TTC549 (cell line): Measurements from ENCODE around the gene CDK16.

Source experiments
- FAIRE-seq: peaks from 2 replicates; lab custom pipeline; 2012; peaks lifted over from hg19 to GRCh38; lab: Jason Lieb, UNC

Gene CDK16

DNA sequence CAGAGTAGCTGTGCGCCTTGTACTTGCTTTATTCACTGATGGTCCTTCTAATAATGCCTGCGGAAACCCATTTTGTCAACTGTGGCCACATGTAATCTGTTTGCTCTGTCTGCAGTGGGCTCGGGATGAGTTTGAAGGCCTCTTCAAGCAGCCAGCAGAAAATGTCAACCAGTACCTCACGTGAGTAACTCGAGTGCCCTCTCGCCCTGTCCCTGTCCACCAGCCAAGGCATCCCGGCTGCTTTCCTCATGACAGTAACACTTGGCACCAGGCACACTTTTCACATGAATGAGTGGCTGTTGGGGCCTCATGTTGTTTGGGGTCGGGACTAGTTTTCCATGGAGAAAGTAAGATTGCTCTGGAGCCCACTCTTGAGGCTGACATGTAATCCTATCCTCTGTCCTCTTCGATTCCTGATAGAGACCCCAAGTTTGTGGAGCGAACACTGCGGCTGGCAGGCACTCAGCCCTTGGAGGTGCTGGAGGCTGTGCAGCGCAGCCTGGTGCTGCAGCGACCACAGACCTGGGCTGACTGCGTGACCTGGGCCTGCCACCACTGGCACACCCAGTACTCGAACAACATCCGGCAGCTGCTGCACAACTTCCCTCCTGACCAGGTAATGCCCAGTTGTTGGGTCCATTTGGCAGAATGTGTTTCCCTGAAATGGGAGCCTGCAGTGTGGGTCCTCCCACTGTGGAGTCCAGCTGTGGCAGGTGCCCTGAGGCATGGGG is 8.8 kb upstream of the CDK16 start:
- FAIRE-seq, result no peak

DNA sequence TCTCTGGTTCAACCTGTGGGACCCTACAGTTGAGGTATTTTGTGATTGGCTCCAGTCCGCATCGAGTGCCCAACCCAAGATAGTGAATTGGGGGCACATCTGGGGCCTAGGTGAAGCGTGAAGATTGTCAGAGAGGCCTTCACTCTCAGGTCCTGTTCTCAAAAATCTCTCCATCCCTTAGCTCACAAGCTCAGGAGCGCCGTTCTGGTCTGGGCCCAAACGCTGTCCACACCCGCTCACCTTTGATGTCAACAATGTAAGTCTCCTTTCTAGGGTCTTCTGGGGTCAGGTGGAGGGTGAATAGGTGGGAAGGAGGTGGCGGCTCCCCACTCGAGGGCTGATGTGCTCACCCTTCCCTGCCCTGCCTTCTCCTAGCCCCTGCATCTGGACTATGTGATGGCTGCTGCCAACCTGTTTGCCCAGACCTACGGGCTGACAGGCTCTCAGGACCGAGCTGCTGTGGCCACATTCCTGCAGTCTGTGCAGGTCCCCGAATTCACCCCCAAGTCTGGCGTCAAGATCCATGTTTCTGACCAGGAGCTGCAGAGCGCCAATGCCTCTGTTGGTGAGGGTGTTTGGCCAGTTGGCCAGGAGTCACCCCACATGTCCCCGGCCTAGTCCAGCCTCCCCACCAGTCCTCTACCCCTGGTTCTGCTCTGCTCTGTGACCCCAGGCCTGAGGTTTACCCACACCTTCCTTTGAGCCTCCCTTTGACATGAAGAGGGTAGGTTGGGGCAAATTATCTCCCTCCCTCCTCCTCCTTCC is 7.6 kb upstream of the CDK16 start:
- no peak for FAIRE-seq

DNA sequence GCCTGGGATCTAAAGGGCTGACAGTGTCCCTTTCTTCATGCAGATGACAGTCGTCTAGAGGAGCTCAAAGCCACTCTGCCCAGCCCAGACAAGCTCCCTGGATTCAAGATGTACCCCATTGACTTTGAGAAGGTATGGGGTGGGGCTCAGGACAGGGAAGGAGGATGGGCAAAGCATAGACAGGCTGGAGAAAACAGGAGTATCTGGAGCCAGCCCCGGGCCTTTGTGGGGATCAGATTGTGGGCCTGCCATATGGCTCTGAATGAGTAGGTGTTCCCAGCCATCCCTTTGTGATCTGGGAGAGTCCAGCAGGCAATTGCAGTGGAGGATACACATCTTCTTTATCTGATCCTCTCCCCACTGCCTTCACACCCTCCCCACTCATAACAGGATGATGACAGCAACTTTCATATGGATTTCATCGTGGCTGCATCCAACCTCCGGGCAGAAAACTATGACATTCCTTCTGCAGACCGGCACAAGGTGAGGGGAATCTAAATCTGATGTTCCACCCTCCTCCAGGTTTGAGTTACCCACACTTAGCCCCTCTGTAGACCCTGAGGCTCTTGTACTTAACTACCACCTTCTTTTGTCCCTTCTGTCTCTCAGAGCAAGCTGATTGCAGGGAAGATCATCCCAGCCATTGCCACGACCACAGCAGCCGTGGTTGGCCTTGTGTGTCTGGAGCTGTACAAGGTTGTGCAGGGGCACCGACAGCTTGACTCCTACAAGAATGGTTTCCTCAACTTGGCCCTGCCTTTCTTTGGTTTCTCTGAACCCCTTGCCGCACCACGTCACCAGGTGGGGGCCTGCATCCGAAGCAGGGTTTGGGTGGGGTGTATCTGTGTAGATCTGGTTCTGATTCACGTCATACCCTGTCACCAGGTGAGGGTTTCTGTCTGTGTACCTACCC is 5.8 kb upstream of the CDK16 start:
- no peak for FAIRE-seq

DNA sequence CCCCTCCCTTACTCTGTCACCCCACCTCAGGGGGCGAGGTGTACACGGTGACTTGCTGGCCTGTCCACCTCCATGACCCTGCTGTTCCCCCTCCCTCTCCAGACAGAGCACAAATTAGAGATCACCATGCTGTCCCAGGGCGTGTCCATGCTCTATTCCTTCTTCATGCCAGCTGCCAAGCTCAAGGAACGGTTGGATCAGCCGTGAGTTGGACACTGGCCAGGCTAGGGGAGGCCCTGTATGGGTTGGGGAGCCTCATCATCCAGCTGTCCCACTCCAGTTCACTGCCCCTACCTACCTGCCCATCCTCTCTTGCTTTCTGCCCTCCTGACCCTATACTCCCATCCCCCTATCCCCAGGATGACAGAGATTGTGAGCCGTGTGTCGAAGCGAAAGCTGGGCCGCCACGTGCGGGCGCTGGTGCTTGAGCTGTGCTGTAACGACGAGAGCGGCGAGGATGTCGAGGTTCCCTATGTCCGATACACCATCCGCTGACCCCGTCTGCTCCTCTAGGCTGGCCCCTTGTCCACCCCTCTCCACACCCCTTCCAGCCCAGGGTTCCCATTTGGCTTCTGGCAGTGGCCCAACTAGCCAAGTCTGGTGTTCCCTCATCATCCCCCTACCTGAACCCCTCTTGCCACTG is 3.9 kb upstream of the CDK16 start:
- no peak for FAIRE-seq

DNA sequence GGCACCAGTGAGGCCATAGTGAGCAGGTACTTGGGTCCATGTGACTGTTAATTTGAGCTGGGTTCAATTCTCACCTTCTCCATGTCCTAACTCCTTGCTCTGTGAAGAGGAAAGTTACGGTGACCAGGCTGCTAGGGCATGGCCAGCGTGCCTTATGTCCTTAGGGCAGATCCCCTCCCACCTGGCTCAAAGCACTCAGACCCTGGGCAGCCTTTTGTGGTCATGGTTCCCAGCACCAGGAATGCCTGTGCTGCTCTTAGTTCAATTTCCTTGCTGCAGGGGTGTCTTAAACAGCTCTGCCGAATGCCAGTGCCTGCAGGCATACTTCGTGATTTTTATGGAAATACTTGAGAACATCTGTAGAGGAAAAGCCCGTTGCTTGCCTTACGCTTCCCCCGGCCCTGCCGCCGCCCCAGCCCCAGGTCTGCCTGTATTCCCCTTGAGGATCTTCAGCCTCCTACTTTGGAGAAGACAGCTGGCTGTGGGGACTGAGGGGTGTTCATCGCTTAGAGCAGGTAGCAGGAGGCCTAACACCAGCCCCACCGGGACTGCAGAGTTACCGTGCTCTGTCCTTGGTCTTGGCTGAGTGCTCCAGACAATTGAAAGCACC is 3.1 kb upstream of the CDK16 start:
- no peak for FAIRE-seq

DNA sequence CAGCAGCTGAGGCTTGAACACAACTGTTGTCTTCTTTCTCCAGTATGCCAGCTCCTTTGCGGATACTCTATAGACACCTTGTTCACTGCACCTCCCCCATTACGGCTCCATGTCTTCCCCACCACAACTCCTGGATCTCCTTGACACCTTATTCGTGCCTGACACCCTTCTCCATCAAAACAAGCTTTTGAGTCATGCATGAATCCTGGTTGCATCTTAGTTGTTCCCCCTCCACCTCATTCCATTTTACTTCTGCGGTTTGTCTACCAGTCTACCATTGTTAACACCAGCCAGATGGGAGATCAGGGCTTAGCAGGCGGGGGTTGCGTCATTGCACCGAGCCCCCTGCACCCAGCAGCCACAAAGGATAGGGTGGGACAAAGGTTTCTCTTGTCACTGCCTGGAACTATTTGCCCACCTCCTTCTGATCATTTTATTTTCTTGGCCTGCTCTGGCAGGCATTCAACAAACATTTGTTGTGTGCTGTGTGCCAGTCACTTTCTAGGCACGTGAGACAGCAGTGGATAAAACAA is 2.0 kb upstream of the CDK16 start:
- FAIRE-seq, result no peak

DNA sequence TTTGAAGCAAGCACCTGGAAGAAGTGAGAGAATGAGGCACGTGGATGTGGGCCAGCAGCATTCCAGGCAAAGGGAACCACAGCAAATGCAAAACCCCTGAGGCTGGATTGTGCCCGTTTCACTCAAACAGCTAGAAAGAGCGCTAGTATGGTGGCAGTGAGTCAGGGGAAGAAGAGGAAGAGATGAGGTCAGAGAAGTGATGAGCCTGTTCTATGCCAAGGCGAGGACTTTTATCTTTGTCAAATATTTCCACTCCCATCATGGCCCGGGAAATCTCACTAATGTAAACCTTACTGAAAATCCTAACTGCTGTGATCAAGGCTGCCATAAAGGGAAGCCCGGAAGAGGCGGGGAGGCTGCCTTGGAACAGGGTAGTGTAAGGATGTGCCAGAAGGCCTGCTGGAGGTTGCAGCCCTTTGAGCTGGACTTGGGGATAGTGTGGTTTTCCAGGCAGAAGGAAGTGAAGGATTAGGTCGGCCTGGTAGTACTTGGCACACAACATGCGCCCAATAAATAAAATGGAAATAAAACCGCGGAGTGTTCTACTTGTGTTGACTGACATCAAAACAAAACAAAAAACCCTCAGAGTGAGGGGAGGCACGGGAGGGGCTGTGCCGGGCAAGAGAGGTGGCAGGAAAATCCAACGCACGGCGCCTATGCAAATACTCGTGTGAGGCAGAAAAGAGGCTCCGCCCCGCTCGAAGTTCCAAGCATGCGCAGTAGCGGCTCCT is 1.2 kb upstream of the CDK16 start:
- no peak for FAIRE-seq

DNA sequence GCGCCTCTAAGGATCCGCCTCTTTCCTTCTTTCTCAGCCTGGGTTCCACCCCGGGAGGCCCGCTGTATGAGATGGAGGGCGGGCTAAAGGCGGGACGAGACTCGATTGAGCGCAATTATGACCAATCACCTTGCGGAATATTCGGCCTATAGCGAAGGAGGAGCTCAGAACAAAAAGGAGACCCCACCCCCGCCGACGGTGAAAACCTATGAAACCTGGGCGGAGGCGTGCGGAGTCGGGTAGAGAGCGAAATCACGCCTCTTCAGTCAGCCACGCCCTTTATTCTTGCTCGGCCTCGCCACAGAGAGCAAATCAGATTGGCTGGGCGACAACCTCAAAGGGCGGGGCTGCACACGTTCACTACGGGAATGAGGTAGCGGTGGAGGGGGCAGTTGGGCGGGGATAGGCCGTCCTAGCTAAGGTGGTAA is 615 bp upstream of the CDK16 start:
- FAIRE-seq, result peak; percentile 99

DNA sequence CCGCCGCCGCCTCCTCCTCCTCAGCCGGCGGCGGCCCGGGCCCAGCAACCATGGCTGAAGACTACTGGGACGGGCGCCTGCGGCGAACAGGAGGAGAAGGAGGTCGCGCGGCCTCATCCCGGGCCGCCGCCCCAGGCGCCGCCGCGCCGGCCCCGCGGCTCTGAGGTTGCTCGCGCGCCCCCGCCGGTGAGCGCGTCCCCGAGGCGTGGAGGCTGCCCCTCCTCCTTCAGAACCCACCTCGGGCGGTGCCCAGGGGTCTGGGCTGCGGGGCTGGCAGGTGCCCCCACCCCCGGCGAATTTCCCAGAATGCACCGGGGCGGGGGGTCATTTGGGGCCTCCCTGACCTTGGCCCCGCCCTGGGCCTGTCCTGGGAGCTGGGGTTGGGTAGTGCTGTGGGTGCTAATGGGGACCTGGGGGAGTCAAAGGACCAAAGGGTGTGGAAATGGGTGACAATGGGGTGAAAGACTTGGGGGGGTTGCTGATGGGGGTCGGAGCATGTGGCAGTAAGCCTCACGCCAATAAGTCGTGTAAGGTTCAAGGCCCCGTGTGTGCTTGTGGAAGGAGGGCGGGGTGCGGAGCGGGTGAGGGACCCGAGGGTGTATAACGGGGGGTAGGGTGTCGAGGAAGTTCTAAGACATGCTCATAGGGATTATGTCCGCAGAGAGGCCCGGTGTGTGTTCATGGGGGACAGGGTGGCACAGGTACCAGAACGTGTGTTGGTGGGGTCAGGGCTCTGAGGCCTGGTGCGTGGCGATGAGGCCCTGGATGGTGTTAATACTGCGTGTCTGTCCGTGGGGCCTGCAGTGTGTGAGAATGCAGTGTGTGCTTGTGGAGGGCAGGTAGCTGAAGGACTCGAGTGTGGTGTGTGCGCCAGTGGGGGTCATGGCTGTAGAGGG is 687 bp downstream of the CDK16 start:
- FAIRE-seq, result no peak

DNA sequence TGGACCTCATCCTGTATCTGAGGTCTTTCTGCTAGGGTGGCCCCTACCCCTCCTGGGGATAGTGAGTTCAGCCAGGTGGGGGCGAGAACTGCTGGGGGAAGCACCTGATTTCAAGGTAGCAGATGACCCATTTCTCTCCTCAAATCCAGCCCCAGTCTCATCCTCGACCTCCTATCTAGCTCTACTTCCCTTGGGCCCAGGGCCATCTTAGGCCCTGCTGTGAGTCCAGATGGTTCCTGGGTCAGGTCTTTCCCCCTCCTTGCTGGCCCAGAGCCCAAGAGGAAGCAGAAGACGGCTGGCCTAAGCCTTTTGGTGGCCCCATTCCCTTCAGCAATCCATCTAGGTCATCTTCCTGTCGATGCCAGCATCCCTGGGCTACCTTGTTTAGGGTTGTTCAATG is 3.3 kb downstream of the CDK16 start:
- no peak for FAIRE-seq

DNA sequence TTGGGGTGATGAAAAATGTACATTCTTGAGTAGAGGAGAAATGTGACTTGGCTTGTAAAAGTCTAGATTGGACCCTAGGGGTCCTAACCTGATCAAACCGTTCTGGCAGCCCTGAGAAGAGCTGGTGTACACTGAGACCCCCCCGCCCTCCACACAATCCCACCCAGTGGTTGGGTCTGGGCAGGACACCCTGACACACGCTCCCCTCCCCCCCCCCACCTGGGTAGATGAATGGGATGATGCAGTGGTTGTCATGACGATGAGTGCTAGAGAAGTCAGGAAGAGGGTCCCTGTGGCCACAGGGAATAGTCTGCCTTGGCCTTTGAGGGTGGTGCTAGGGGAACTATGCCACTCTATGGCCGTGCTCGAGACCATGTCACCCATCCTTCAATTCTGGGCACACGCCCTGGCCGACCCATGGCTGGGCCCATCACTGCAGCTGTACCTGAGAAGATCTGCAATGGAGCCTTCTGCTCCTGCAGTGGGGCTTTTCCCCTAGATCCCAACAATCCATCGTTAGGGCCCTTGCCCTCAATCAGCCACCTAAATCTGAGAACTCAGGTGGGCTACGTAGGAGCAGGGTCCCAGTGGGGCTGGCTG is 4.4 kb downstream of the CDK16 start:
- no peak for FAIRE-seq

DNA sequence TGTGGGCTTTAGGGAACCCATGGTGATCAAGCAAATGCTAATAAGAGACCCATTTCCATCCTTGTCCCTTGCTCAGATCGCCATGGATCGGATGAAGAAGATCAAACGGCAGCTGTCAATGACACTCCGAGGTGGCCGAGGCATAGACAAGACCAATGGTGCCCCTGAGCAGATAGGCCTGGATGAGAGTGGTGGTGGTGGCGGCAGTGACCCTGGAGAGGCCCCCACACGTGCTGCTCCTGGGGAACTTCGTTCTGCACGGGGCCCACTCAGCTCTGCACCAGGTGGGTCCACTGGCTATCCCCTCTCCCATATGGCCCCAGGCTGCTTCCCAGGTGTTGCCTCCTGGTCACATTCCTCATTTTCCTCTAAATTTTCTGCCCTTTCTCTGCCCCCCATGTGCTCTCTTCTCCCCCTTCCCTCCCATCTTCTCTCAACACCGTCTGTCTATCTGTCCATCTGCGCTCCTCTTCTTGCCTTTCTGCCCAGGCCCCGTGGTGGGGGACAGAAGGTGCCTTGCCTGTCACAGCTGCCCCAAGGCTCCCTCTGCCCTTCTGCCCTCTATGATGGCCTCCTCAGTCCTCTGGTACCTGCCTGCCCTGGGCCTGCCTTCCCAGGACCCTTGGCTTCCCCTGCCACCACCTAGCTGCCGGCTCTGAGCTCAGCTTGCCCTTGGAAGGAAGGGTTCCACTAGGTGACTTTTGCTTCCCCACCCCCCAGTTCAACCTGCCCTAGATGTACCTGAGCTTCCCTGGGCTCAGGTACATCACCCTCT is 5.2 kb downstream of the CDK16 start:
- FAIRE-seq, result no peak

DNA sequence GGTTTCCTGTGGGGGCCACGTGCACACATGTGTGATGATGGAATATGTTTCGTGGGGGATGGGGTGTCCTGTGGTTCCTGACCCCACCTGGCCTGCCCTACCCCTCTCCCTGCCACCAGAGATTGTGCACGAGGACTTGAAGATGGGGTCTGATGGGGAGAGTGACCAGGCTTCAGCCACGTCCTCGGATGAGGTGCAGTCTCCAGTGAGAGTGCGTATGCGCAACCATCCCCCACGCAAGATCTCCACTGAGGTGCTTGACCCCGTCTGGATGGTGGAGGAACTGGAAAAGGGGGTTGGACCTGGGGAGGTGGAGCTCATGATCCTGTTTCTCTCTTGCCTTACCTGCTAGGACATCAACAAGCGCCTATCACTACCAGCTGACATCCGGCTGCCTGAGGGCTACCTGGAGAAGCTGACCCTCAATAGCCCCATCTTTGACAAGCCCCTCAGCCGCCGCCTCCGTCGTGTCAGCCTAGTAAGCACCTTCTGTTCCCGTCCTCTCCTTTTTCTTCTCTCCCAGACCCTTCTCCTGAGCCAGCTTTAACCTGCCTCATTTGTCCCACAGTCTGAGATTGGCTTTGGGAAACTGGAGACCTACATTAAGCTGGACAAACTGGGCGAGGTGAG is 5.9 kb downstream of the CDK16 start:
- no peak for FAIRE-seq

DNA sequence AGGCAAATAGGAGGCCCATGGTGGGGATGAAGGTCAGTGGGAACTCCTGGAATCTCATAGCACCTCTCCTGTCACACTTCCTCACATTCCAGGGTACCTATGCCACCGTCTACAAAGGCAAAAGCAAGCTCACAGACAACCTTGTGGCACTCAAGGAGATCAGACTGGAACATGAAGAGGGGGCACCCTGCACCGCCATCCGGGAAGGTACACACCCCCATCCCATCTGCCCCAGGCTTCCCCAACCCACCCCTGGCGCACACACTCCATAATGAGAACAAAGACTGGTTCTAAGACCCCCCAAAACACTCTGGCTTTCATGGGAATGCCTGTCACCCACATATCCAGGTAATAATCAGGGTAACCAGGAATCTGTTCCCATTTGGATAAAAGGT is 6.4 kb downstream of the CDK16 start:
- FAIRE-seq, result no peak

DNA sequence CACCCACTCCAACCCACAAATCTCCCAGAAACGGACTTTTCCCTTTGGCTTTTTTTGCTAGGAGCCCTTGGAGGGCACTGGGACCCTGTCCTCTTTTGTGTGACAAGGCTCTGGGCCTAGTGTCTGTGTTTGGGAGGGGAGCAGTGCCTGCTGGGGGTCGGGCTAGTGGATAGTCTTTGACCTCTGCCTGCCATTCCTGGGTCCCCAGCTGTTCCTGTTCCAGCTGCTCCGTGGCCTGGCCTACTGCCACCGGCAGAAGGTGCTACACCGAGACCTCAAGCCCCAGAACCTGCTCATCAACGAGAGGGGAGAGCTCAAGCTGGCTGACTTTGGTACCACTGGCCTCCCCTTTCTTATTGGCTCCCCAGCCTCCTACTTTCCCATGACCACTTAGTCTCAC is 7.6 kb downstream of the CDK16 start:
- no peak for FAIRE-seq

DNA sequence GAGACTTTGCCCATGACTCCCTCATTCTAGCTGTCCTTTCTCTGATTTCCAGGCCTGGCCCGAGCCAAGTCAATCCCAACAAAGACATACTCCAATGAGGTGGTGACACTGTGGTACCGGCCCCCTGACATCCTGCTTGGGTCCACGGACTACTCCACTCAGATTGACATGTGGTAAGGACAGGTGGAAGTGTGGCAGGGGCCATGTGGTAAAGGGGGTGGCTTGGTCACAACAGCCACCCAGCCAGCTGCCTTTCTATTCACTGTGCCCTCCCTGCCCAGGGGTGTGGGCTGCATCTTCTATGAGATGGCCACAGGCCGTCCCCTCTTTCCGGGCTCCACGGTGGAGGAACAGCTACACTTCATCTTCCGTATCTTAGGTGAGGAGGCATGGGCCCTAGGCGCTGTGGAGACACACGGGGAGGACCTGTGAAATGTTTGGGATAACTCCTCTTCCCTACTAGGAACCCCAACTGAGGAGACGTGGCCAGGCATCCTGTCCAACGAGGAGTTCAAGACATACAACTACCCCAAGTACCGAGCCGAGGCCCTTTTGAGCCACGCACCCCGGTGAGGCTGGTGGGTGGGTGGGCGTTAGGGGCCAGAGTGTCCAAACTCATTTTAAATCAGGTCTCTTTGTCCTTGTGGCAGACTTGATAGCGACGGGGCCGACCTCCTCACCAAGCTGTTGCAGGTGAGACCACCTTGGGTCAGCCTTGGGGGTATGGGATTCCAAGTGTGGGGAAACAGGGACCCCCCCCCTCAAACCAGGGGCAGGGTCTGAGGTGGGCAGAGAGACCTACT is 8.3 kb downstream of the CDK16 start:
- no peak for FAIRE-seq

DNA sequence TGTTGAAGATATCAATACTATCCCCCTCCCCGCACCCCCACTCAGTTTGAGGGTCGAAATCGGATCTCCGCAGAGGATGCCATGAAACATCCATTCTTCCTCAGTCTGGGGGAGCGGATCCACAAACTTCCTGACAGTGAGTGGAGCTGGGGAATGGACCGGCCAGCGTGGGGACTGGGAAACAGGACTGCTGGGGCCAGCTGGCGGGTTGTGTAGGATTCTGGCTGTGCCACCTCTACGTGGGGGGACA is 8.8 kb downstream of the CDK16 start:
- no peak for FAIRE-seq
